RWPE1 (cell line): Measurements from ENCODE around the gene IL36B.

Experiments used
- CTCF ChIA-PET: fragments of 350-600 bp; sonication (Branson Sonifier 250); formaldehyde crosslinking; extraction: SDS; loops from one replicate; lab custom pipeline; 2021; lab: Yijun Ruan, JAX
- POLR2A ChIA-PET: fragments of 400-600 bp; formaldehyde crosslinking; extraction: SDS; loops from one replicate; lab custom pipeline; 2020; ENCODE audit warnings: antibody characterized with exemption; ENCODE audit not compliant: low non-redundant PET; lab: Yijun Ruan, JAX
- DNase-seq: peaks from one replicate; pipeline ENCODE4 v3.0.0; 2012; ENCODE audit warnings: low spot score
- H3K27ac ChIP-seq: fragments of 450-650 bp; 2 replicates; pipeline ENCODE4 v1.5.1; 2017
- CTCF ChIP-seq: fragments of 450-650 bp; conservative IDR thresholded peaks from 2 replicates; pipeline ENCODE4 v1.5.1; 2017; ENCODE audit warnings: low read depth, mild to moderate bottlenecking

Gene IL36B

GRCh38 chr2:113070606-113070975 is 17.9 kb upstream of the IL36B start:
- TF ChIP-seq CTCF = no peak
- no peak overlapping the region for H3K27ac ChIP-seq
- ChIA-PET CTCF (interaction anchor here (0.5 to 0.6 kb wide), 2 partner anchors 22 to 67 kb away, joined by 3 to 5 read pairs; no protein-coding TSS in a partner anchor), POLR2A (no interaction called here)
- DNase-seq = no peak

- H3K27ac ChIP-seq = no peak overlapping the region
- ChIA-PET CTCF (interaction anchor here (0.5 to 0.6 kb wide), 2 partner anchors 21 to 68 kb away, joined by 3 to 5 read pairs; no protein-coding TSS in a partner anchor), POLR2A (no interaction called here)
- no peak for TF ChIP-seq CTCF
- DNase-seq = no peak
These were observed 17.3 kb upstream of the IL36B start for GRCh38 chr2:113069676-113070605.

- POLR2A ChIA-PET = no interaction called here
- CTCF ChIA-PET = no interaction called here
These were observed 16.2 kb upstream of the IL36B start for GRCh38 chr2:113068706-113069485.

GRCh38 chr2:113068249-113068648 is 15.6 kb upstream of the IL36B start:
- CTCF ChIA-PET = interaction anchor here (0.5 kb wide), 1 partner anchor 68 kb away, joined by 5 read pairs; no protein-coding TSS in a partner anchor
- no peak for DNase-seq
- POLR2A ChIA-PET = no interaction called here

More at GRCh38 chr2:113068706-113069485, 16.2 kb upstream of the IL36B start:
- TF ChIP-seq CTCF = no peak
- DNase-seq = peak; percentile 62
- H3K27ac ChIP-seq = no peak overlapping the region

GRCh38 chr2:113067681-113068080 is 15.0 kb upstream of the IL36B start, which contains the start of gene IL1F10:
Gene IL1F10 (plus strand): TSS chr2:113067970. CDS start chr2:113072739, 4,769 bp downstream.
- no peak for TF ChIP-seq CTCF
- DNase-seq = no peak
- POLR2A ChIA-PET = no interaction called here
- H3K27ac ChIP-seq = no peak within 1 kb of the TSS
- CTCF ChIA-PET = interaction anchor here (0.5 kb wide), 1 partner anchor 67 kb away, joined by 5 read pairs; no protein-coding TSS in a partner anchor

More at GRCh38 chr2:113068249-113068648, 15.6 kb upstream of the IL36B start:
- no peak for TF ChIP-seq CTCF
- no peak overlapping the region for H3K27ac ChIP-seq

- DNase-seq = no peak
- CTCF ChIA-PET = no interaction called here
- TF ChIP-seq CTCF = no peak
- POLR2A ChIA-PET = no interaction called here
- H3K27ac ChIP-seq = no peak overlapping the region
These were observed 12.2 kb upstream of the IL36B start for GRCh38 chr2:113064898-113065297.
